ENCODE measurements around the gene SPATA12.

SPATA12 gene

GRCh38 chr3:57053122-57053521 is 7.3 kb upstream of the SPATA12 start:
- no peak for DNase-seq

GRCh38 chr3:57057351-57057750 is 3.1 kb upstream of the SPATA12 start:
- no peak for DNase-seq

- DNase-seq, result no peak
These were observed 1.1 kb upstream of the SPATA12 start for GRCh38 chr3:57059411-57059810.

DNA sequence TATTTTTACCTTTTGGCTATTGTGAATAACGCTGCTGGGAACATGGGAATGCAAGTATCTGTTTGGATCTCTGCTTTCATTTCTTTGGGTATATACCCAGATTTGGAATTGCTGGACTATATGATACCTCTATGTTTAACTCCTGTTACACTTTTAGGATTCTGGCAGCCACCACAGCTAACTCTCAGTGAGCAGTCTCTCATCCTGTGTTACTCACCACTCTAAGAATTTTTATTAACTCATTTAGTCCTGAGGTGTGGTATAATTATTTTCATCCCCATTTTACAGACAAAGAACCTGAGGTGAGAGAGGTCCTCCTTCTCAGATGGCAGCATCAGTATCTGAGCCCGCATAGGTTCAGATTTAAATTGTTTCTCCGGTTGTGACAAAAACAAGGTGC is 1.1 kb downstream of the SPATA12 start:
- no peak for DNase-seq

- no peak for DNase-seq
These were observed 1.7 kb downstream of the SPATA12 start for GRCh38 chr3:57062101-57062631.

GRCh38 chr3:57063032-57063431 is 2.6 kb downstream of the SPATA12 start:
- no peak for DNase-seq

GRCh38 chr3:57064001-57064400 is 3.5 kb downstream of the SPATA12 start:
- DNase-seq, result no peak

DNA sequence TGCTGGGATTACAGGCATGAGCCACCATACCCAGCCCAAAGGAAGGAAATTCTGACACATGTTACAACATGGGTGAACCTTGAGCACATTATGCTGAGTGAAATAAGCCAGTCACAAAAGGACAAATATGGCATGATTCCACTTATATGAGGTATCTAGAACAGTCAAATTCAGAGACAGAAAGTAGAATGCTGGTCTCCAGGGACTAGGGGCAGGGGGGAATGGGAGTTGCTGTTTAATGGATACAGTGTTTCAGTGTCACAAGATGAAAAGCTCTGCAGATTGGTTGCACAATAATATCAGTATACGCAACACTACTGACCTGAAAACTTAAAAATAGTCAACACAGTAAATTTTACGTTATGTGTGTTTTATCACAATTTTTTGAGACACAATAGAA is 4.1 kb downstream of the SPATA12 start:
- no peak for DNase-seq

DNA sequence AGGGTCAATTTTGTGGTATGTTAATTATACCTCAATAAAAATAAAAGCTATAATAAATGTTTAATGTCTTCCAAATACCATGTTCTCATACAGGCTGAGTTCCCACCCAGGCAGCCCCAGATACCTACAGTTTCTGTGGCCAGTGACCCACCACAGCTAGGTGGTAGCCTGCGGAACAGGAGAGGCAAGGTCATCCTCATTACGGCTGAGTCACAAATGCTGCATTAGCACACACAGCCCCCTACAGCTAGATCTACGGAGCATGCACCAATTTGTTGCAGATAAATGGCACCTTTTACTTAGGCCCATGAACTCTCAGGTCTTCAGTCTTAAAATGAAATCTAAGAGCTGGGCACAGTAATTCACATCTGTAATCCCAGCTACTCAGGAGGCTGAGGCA is 5.1 kb downstream of the SPATA12 start:
- no peak for DNase-seq

- DNase-seq, result no peak
These were observed 6.0 kb downstream of the SPATA12 start for GRCh38 chr3:57066471-57066870.

- DNase-seq, result no peak
These were observed 8.1 kb downstream of the SPATA12 start for GRCh38 chr3:57068437-57069089.

DNA sequence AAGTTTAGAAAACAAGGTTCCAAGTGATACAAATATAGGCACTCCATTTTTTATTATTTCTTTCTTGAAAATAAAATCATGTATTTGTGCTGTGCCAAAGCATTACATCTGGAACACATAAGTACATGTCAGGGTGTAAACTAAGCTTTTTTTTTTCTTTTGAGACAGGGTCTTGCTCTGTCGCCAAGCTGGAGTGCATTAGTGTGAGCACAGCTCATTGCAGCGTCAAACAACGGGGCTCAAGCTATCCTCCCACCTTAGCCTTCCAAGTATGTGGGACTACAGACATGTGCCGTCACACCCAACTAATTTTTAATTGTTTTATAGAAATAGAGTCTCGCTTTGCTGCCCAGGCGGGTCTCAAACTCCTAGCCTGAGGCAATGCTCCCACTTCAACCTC is 9.0 kb downstream of the SPATA12 start:
- DNase-seq, result no peak

GRCh38 chr3:57073628-57074027 is 13.2 kb downstream of the SPATA12 start:
- no peak for DNase-seq

- DNase-seq, result no peak
These were observed 13.7 kb downstream of the SPATA12 start for GRCh38 chr3:57074135-57074534.

GRCh38 chr3:57076422-57076951 is 16.0 kb downstream of the SPATA12 start:
- DNase-seq, result no peak

DNA sequence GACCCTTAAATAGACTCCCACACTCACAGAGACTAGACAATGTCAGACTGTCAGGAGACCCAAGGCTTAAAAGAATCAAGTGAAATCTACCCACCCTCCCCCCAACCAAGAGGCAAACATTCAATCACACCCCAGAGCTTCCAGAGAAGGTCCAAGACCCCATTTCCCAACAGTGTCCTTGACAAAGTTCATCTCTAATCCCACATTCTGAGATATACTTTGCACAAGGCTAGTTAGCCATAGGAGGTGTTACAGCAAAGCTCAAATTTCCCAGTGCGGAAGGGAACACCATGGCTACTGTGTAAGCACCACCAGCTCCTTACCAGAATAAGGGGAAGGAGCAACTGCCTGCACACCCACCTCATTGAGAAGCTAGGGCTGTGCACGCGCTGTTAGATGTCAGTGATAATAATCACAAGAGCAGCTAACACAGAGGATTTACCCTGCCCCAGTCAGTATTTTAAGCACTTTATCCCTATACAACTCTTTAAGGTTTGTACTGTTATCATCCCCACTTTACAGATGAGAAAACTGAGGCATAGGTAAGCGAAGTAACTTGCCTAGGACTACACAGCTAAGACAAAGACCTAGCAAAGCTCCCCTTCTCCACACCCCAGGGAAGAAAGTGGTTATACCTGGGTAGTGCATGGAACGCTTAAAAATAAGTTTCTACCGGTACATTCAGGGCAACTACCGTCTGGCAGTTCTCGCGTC is 17.3 kb downstream of the SPATA12 start:
- DNase-seq, result no peak

GRCh38 chr3:57078344-57078634 is 17.8 kb downstream of the SPATA12 start:
- no peak for DNase-seq

DNA sequence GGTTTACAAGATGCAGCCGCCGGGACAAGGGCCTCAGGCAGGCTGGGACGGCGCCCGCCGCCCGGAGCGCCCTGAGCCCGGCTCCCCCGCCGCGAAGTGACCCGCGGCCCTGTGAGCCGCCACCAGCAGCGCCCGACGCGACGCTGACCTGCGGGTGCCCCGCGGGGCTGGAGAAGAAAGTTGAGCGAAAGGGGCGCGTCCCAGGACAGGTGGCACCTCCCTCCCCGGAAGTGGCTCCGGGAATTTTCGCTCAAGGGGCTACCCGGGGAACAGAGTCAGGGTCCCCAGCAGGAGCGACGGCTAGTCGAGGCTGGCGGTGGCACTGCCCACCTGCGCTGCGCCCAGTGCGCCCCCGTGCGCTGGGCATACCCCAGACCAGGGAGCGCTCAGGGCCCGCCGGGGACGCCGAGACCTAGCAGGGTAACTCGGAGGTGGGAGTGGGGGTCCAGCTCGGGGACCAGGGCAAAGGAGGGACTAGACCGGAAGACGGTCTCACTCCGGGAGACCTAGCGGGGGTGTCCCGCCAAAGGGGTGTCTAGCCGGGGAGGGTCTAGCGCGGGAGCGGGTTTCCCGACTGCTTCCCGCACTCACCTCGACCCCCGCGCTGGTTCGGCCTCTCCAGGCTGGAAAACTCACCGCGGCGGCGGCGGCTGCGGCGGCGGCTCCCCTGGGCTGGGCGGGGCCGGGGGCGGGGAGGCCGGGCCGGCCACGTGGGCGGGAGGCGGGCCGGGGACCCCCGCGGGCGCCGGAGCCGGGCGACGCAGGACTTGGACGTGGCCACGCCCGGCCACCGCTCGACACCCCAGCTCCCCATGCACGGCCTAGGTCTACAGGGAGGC is 18.4 kb downstream of the SPATA12 start:
- DNase-seq, result peak; percentile 91

DNA sequence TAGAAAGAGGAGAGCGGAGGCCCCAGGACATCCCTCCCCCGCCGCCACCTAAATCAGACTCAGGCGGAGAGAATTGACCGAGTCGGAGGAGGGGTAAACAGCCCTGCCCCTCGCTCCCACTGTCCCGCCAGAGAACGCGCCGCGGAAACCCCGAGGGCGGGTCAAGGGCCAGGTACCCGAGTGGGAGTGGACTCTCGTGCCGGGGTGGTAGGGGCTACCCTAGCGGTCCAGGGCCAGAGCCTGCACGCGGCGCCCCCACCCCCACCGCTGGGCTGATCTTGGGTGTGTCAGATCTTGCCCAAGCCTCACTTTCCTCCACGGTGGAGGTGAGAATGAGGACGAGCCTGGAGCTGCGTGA is 19.0 kb downstream of the SPATA12 start:
- DNase-seq, result peak; percentile 76

GRCh38 chr3:57080171-57080570 is 19.7 kb downstream of the SPATA12 start:
- no peak for DNase-seq

DNA sequence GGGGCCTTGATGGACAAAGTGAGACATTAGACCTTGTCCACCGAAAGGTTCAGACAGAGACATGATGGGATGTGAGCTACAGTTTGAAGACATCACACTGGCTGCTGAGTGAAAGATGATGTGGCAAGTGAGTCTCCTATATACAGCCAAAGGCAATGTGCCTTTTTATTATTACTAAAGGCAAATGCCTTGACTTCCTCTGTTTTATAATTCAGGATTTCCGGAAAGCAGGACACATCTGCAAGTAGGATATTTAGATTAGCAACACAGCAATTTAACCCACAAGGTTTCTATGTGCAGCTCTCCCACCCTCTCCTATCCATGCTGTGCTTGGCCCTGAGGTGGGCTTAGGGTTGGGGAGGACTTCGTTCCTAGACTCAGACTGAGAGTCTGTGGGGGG is 20.7 kb downstream of the SPATA12 start:
- no peak for DNase-seq

- DNase-seq, result no peak
These were observed 22.0 kb downstream of the SPATA12 start for GRCh38 chr3:57082481-57082880.
